Neural progenitor cell (in vitro differentiated cells): ENCODE data around the gene TBCK. TPM values are rescaled to one million over a fixed set of nuclear protein-coding genes. Genes with fewer than 3 reads are reported as not detected.

Experiments used
- DNase-seq: peaks from one replicate; pipeline ENCODE4 v3.0.0-alpha.2; 2016; ENCODE audit warnings: low spot score
- H2AFZ ChIP-seq: fragments of 200-600 bp; sonication (generic); replicated peaks from 2 replicates; pipeline ENCODE4 v1.6.1; 2016; ENCODE audit warnings: antibody characterized with exemption
- H3F3A ChIP-seq: fragments of 200-600 bp; sonication (generic); 2 replicates; pipeline ENCODE4 v1.6.1; 2016; ENCODE audit warnings: antibody characterized with exemption, low read depth
- H3K27ac ChIP-seq: fragments of 200-600 bp; sonication (generic); 2 replicates; pipeline ENCODE4 v1.5.1; 2016; ENCODE audit warnings: mild to moderate bottlenecking
- H3K27me3 ChIP-seq: fragments of 200-600 bp; sonication (generic); 2 replicates; pipeline ENCODE4 v1.6.1; 2016; ENCODE audit warnings: mild to moderate bottlenecking, moderate library complexity
- H3K36me3 ChIP-seq: fragments of 200-600 bp; sonication (generic); 2 replicates; pipeline ENCODE4 v1.5.1; 2016
- H3K4me1 ChIP-seq: fragments of 200-600 bp; sonication (generic); 2 replicates; pipeline ENCODE4 v1.6.1; 2016; ENCODE audit warnings: mixed run types
- H3K4me2 ChIP-seq: fragments of 200-600 bp; sonication (generic); 2 replicates; pipeline ENCODE4 v1.6.1; 2016
- H3K4me3 ChIP-seq: fragments of 200-600 bp; sonication (generic); 2 replicates; pipeline ENCODE4 v1.5.1; 2016
- H3K79me2 ChIP-seq: fragments of 200-600 bp; sonication (generic); 2 replicates; pipeline ENCODE4 v1.6.1; 2016; ENCODE audit warnings: low read depth
- H3K9ac ChIP-seq: fragments of 200-600 bp; sonication (generic); 2 replicates; pipeline ENCODE4 v1.6.1; 2016
- H3K9me3 ChIP-seq: fragments of 200-600 bp; sonication (generic); 2 replicates; pipeline ENCODE4 v1.5.1; 2016; ENCODE audit warnings: low read depth
- H4K20me1 ChIP-seq: fragments of 200-600 bp; sonication (generic); 2 replicates; pipeline ENCODE4 v1.6.1; 2016; ENCODE audit warnings: low read depth
- H3K27ac Mint-ChIP-seq: 3 replicates; pipeline ENCODE4 v1.8.0; 2021; ENCODE audit warnings: mixed read lengths
- H3K27me3 Mint-ChIP-seq: 2 replicates; pipeline ENCODE4 v1.8.0; 2022; ENCODE audit warnings: low read depth, mild to moderate bottlenecking, inconsistent platforms, moderate library complexity, mixed read lengths; ENCODE audit not compliant: insufficient read depth
- H3K36me3 Mint-ChIP-seq: 3 replicates; pipeline ENCODE4 v1.8.0; 2021; ENCODE audit warnings: mixed read lengths
- H3K4me1 Mint-ChIP-seq: 3 replicates; pipeline ENCODE4 v1.8.0; 2021; ENCODE audit warnings: mixed read lengths
- H3K4me3 Mint-ChIP-seq: 3 replicates; pipeline ENCODE4 v1.8.0; 2021; ENCODE audit warnings: mild to moderate bottlenecking, moderate library complexity, mixed read lengths
- H3K9me3 Mint-ChIP-seq: 3 replicates; pipeline ENCODE4 v1.8.0; 2020; ENCODE audit warnings: mixed read lengths
- EZH2 ChIP-seq: fragments of 200-600 bp; sonication (generic); IDR thresholded peaks from 2 replicates; pipeline ENCODE4 v1.6.1; 2017; ENCODE audit warnings: antibody characterized with exemption, mild to moderate bottlenecking, moderate library complexity
- EZH2phosphoT487 ChIP-seq: fragments of 200-600 bp; sonication (generic); IDR thresholded peaks from 2 replicates; pipeline ENCODE4 v1.6.1; 2017; ENCODE audit warnings: antibody characterized with exemption
- total RNA-seq: library from RNA; depleted of rRNA; stranded (reverse); fragments of >200 nt; gene quantifications from 2 replicates; pipeline ENCODE4 v1.2.3, GENCODE V29; 2015; ENCODE audit warnings: low replicate concordance
- TF ChIP-seq, protein P1 (sequence below): fragments of 200-600 bp; sonication (generic); IDR thresholded peaks from 2 replicates; pipeline ENCODE4 v1.5.1; 2017; ENCODE audit warnings: antibody characterized with exemption, mild to moderate bottlenecking

TBCK gene
- total RNA-seq, 1 donor from 2014 or later: 69.8 TPM

DNA sequence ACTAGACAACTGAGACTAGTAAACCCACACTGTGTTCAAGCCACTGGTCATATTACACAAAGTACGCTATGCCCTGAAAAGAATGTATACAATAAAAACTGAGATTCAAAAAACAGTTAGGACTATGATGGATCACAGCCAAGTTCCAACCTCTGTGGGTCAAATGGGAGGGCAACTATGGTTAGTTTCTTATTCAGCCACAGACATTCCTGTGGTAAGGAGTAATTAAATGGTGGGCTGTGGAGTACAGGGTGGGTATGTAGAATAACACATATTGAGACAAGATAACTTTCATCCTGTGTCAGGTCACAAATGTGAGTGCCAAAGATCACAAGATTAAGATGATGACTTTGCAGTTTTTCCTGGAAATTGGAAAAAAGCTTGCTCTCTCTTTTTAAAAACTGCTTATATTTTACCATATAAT lies 253.5 kb downstream of the TBCK start:
- no peaks in the 10 kb centered on the region for H3K9me3 Mint-ChIP-seq
- Histone ChIP-seq H3K27me3 (no peaks in the 10 kb centered on the region), H4K20me1 (no peaks in the 10 kb centered on the region), H3K9ac (no peak overlapping the region), H3K9me3 (no peaks in the 10 kb centered on the region), H3F3A (no peaks in the 10 kb centered on the region), H3K4me1 (peaks cover 1% of the 10 kb centered on the region), H3K36me3 (no peaks in the 10 kb centered on the region), H3K4me3 (no peak overlapping the region), H3K27ac (no peak overlapping the region), H3K4me2 (no peak overlapping the region), H3K79me2 (no peaks in the 10 kb centered on the region), H2AFZ (no peak overlapping the region)
- no peak for DNase-seq
- H3K4me1 Mint-ChIP-seq: peaks cover 2% of the 10 kb centered on the region
- H3K36me3 Mint-ChIP-seq: peaks cover 4% of the 10 kb centered on the region
- H3K4me3 Mint-ChIP-seq: no peak overlapping the region
- no peak overlapping the region for H3K27ac Mint-ChIP-seq
- no peaks in the 10 kb centered on the region for H3K27me3 Mint-ChIP-seq
- TF ChIP-seq, protein P1, sequence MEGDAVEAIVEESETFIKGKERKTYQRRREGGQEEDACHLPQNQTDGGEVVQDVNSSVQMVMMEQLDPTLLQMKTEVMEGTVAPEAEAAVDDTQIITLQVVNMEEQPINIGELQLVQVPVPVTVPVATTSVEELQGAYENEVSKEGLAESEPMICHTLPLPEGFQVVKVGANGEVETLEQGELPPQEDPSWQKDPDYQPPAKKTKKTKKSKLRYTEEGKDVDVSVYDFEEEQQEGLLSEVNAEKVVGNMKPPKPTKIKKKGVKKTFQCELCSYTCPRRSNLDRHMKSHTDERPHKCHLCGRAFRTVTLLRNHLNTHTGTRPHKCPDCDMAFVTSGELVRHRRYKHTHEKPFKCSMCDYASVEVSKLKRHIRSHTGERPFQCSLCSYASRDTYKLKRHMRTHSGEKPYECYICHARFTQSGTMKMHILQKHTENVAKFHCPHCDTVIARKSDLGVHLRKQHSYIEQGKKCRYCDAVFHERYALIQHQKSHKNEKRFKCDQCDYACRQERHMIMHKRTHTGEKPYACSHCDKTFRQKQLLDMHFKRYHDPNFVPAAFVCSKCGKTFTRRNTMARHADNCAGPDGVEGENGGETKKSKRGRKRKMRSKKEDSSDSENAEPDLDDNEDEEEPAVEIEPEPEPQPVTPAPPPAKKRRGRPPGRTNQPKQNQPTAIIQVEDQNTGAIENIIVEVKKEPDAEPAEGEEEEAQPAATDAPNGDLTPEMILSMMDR: no peak
- TF ChIP-seq EZH2phosphoT487: no peak
- TF ChIP-seq EZH2: no peak

DNA sequence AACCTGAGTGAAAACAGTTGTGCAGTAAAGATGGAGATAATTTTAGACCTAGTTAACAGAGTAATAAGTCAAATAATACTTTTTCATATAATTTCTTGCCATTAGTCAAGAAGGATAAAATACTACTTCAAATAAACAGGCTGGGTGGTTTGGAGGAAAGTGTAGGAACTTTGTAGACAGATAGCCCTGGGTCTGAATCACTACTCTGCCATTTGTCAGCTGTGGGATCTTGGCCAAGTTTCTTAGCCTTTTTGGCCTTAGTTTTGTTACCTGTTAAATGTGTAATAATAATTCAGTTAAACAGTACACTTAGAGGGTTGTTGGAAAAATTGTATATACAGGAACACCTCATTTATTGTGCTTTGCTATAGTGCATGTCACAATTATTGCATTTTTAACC lies 257.1 kb downstream of the TBCK start:
- Histone ChIP-seq H3K36me3 (no peaks in the 10 kb centered on the region), H4K20me1 (peaks cover 8% of the 10 kb centered on the region), H3K4me2 (no peak overlapping the region), H2AFZ (no peak overlapping the region), H3F3A (no peaks in the 10 kb centered on the region), H3K4me3 (no peak overlapping the region), H3K9me3 (no peaks in the 10 kb centered on the region), H3K27me3 (no peaks in the 10 kb centered on the region), H3K9ac (no peak overlapping the region), H3K27ac (no peak overlapping the region), H3K79me2 (no peaks in the 10 kb centered on the region), H3K4me1 (peaks cover 6% of the 10 kb centered on the region)
- no peak for DNase-seq
- TF ChIP-seq, protein P1: no peak
- TF ChIP-seq EZH2phosphoT487 (no peak), EZH2 (no peak)
- Mint-ChIP-seq H3K27ac (no peak overlapping the region), H3K4me3 (no peak overlapping the region), H3K4me1 (peaks cover 8% of the 10 kb centered on the region), H3K36me3 (peaks cover 4% of the 10 kb centered on the region), H3K9me3 (no peaks in the 10 kb centered on the region), H3K27me3 (no peaks in the 10 kb centered on the region)

DNA sequence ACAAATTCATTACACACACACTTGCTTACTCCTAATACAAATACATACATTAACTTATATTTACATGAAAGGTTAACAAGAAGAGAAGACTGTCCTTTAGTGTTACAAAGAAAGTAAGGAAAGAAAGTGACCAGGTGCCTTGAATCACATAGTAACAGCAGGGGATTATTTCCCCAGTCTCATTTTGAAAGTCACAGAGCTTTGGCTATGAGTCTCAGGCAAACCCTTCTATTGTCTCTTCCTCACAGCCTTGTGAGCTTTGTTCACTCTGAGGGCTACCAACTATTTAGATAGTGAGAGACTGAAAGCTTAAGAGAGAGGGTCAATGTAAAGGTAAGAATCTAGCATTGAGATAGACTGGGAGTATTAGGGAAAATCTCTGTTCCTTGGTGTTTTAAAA lies 259.1 kb downstream of the TBCK start:
- Histone ChIP-seq H3K27ac (no peak overlapping the region), H3F3A (no peaks in the 10 kb centered on the region), H3K4me3 (no peak overlapping the region), H3K9ac (no peak overlapping the region), H3K4me2 (no peak overlapping the region), H3K36me3 (no peaks in the 10 kb centered on the region), H4K20me1 (peaks cover 8% of the 10 kb centered on the region), H2AFZ (no peak overlapping the region), H3K79me2 (no peaks in the 10 kb centered on the region), H3K9me3 (no peaks in the 10 kb centered on the region), H3K27me3 (no peaks in the 10 kb centered on the region), H3K4me1 (peaks cover 6% of the 10 kb centered on the region)
- peaks cover 1% of the 10 kb centered on the region for H3K36me3 Mint-ChIP-seq
- no peak overlapping the region for H3K27ac Mint-ChIP-seq
- no peaks in the 10 kb centered on the region for H3K27me3 Mint-ChIP-seq
- no peak overlapping the region for H3K4me3 Mint-ChIP-seq
- peak; percentile 65 for DNase-seq
- no peak for TF ChIP-seq EZH2
- TF ChIP-seq, protein P1: no peak
- TF ChIP-seq EZH2phosphoT487: no peak
- H3K9me3 Mint-ChIP-seq: no peaks in the 10 kb centered on the region
- peaks cover 8% of the 10 kb centered on the region for H3K4me1 Mint-ChIP-seq
